Tibial nerve (tissue), 4 donors: ENCODE measurements around the gene DLD. TPM values are rescaled to one million over a fixed set of nuclear protein-coding genes. Genes with fewer than 3 reads are reported as not detected.
A peak's percentile ranks its signal among the peaks of the same experiment; 100 is the strongest.

ENCODE experiments used
- DNase-seq, 2 donors: peaks; one replicate each; pipeline ENCODE4 v3.0.0-alpha.2; 2019; ENCODE audit warnings: low spot score in 2 of 2
- H3K27ac ChIP-seq, 4 donors: fragments of 200-600 bp; sonication (generic) in 3 of 4; one replicate each; pipeline ENCODE4 v1.5.1; 2017 to 2019; ENCODE audit warnings: mild to moderate bottlenecking in 1 of 4
- H3K27me3 ChIP-seq, 2 donors: fragments of 200-600 bp; sonication (generic) in 1 of 2; one replicate each; pipeline versions ENCODE4 v1.5.1 to v1.6.0; 2017 to 2019
- H3K36me3 ChIP-seq, 3 donors: fragments of 200-600 bp; sonication (generic); one replicate each; pipeline ENCODE4 v1.5.1; 2018 to 2019
- H3K4me1 ChIP-seq, 4 donors: fragments of 200-600 bp; sonication (generic) in 3 of 4; one replicate each; pipeline ENCODE4 v1.5.1; 2017 to 2019
- H3K4me3 ChIP-seq, 4 donors: fragments of 200-600 bp; sonication (generic) in 3 of 4; one replicate each; pipeline ENCODE4 v1.5.1; 2017 to 2019; ENCODE audit warnings: mild to moderate bottlenecking in 1 of 4, moderate library complexity in 1 of 4
- H3K9me3 ChIP-seq, 4 donors: fragments of 200-600 bp; sonication (generic) in 3 of 4; one replicate each; pipeline ENCODE4 v1.5.1; 2017 to 2019
- EP300 ChIP-seq, 2 donors: sonication (generic); formaldehyde crosslinking; IDR thresholded peaks; one replicate each; pipeline ENCODE4 v1.6.1; 2017; ENCODE audit warnings: antibody characterized with exemption in 2 of 2, mild to moderate bottlenecking in 1 of 2
- POLR2A ChIP-seq, 2 donors: fragments of 450-650 bp; IDR thresholded peaks; one replicate each; pipeline ENCODE4 v1.6.1; 2017; ENCODE audit warnings: antibody characterized with exemption in 2 of 2, mild to moderate bottlenecking in 2 of 2, moderate library complexity in 2 of 2
- WGBS, 2 donors: methylation state at CpG; one replicate each; pipeline ENCODE4 v1.1.5; 2018; 5-methylcytosine and 5-hydroxymethylcytosine counted together
- total RNA-seq, 4 donors: library from RNA; depleted of rRNA; stranded (reverse); fragments of >200 nt; gene quantifications; one replicate each; pipeline ENCODE4 v1.1.0, GENCODE V29; 2016
- TF ChIP-seq, protein P1 (sequence below), 5 experiments: fragments of 200-600 bp in 3 of 5; fragments of 450-650 bp in 2 of 5; sonication (generic) in 3 of 5; IDR thresholded peaks; one replicate each; pipeline ENCODE4 v1.5.1; 2016 to 2019; ENCODE audit warnings: antibody characterized with exemption in 5 of 5, mild to moderate bottlenecking in 3 of 5, moderate library complexity in 2 of 5

The DLD gene
- total RNA-seq, 4 donors from 2014 or later: 43.5 to 67.3 (median 59.9) TPM

DNA sequence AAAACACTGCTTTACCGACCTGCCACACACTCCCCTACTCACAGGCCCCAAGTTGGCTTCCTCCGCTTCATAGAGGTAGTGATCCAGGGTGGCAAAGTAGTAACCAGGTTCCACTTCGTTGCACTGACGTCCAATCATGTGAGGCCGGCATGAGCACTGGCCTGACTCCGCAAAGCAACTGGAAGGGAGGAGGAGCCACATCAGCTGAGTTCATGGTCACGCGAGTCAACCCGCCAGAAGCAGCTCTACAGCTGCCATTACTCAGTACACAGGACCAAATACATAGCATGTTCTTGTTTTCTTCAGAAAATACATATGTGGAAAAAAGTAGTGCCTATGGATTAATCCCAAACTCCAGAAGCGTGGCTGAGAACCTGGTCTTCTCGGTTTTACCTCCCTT, 73.5 kb downstream of the DLD start:
- WGBS, 2 donors: 94 to 98% methylated on average over 11 of the region's 11 CpGs
- H3K36me3 ChIP-seq: peaks cover 0 to 78% (median 0%) of the 10 kb centered on the region in 3 donors
- peaks cover 0 to 45% (median 6%) of the 10 kb centered on the region in 4 donors for H3K4me1 ChIP-seq
- no peaks in the 10 kb centered on the region for H3K27me3 ChIP-seq
- DNase-seq: no peak
- no peaks in the 10 kb centered on the region for H3K9me3 ChIP-seq
- H3K27ac ChIP-seq: peak overlapping the region in 1 of 4 donors; percentile 53
- no peak overlapping the region for H3K4me3 ChIP-seq
- no peak for TF ChIP-seq EP300 (IDR thresholded peaks at IDR 0.05)

GRCh38 chr7:107966711-107967110, 75.7 kb downstream of the DLD start:
- Histone ChIP-seq H3K36me3 (peaks cover 0 to 67% (median 0%) of the 10 kb centered on the region in 3 donors), H3K27ac (peak overlapping the region in 3 of 4 donors; percentile 31 to 68 (median 32)), H3K9me3 (no peaks in the 10 kb centered on the region), H3K4me3 (no peak overlapping the region), H3K27me3 (no peaks in the 10 kb centered on the region), H3K4me1 (peaks cover 0 to 53% (median 24%) of the 10 kb centered on the region in 4 donors)
- WGBS, 2 donors: 54 to 58% methylated on average over 4 of the region's 4 CpGs
- TF ChIP-seq EP300 (IDR thresholded peaks at IDR 0.05) (no peak), POLR2A (IDR thresholded peaks at IDR 0.05) (no peak)
- TF ChIP-seq, protein P1, sequence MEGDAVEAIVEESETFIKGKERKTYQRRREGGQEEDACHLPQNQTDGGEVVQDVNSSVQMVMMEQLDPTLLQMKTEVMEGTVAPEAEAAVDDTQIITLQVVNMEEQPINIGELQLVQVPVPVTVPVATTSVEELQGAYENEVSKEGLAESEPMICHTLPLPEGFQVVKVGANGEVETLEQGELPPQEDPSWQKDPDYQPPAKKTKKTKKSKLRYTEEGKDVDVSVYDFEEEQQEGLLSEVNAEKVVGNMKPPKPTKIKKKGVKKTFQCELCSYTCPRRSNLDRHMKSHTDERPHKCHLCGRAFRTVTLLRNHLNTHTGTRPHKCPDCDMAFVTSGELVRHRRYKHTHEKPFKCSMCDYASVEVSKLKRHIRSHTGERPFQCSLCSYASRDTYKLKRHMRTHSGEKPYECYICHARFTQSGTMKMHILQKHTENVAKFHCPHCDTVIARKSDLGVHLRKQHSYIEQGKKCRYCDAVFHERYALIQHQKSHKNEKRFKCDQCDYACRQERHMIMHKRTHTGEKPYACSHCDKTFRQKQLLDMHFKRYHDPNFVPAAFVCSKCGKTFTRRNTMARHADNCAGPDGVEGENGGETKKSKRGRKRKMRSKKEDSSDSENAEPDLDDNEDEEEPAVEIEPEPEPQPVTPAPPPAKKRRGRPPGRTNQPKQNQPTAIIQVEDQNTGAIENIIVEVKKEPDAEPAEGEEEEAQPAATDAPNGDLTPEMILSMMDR (IDR thresholded peaks at IDR 0.05): no peak
- no peak for DNase-seq

DNA sequence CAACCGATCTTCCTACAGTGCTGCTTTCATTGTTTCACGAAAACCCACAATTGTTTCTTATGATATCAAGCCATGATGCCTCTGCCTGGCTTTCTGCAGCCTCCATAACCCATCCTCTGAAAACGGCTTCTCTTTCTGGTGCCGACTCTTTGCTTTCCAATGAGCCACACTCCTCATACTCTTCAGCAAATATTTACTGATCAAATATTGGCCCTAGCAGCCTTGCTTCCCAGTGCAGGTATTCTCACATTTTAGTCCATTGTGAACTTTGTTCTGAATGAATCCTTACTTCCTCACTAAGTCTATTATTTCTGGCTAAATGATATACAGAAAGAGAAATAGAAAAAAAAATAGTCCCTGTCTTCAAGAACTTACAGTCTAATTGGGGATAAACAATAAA, 76.4 kb downstream of the DLD start:
- 63 to 78% methylated on average over 4 of the region's 4 CpGs for WGBS, 2 donors
- H3K4me1 ChIP-seq: peaks cover 0 to 55% (median 30%) of the 10 kb centered on the region in 4 donors
- peak overlapping the region in 2 of 4 donors; percentile 31 to 68 for H3K27ac ChIP-seq
- H3K4me3 ChIP-seq: no peak overlapping the region
- TF ChIP-seq, protein P1 (IDR thresholded peaks at IDR 0.05): no peak
- no peak for TF ChIP-seq POLR2A (IDR thresholded peaks at IDR 0.05)
- no peak for TF ChIP-seq EP300 (IDR thresholded peaks at IDR 0.05)
- H3K9me3 ChIP-seq: no peaks in the 10 kb centered on the region
- H3K36me3 ChIP-seq: peaks cover 0 to 59% (median 0%) of the 10 kb centered on the region in 3 donors
- H3K27me3 ChIP-seq: no peaks in the 10 kb centered on the region
- DNase-seq: no peak

DNA sequence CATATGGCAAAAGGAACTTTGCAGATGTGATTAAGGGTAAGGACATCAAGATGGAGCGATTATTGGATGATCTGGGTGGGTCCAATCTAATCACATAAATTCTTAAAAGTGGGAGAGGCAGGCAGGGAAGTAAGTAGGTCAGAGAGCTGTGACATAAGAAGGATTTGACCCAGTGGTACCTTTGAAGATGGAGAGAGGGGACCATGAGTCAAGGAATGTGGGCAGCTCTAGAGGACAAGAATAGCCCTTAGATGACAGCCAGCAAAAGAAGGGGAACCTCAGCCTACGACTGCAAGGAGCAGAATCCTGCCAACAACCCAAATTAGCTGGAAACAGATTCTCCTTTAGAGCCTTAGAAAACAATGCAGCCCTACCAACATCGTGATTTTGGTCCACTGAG, 77.5 kb downstream of the DLD start:
- TF ChIP-seq POLR2A (IDR thresholded peaks at IDR 0.05): no peak
- Histone ChIP-seq H3K4me1 (peaks cover 0 to 61% (median 36%) of the 10 kb centered on the region in 4 donors), H3K4me3 (no peak overlapping the region), H3K27me3 (no peaks in the 10 kb centered on the region), H3K27ac (peak overlapping the region in 2 of 4 donors; percentile 31 to 92), H3K9me3 (no peaks in the 10 kb centered on the region), H3K36me3 (peaks cover 0 to 57% (median 0%) of the 10 kb centered on the region in 3 donors)
- 67 to 68% methylated on average over 3 of the region's 3 CpGs for whole genome bisulfite sequencing, 2 donors
- no peak for DNase-seq

GRCh38 chr7:107969856-107970255, 78.9 kb downstream of the DLD start:
- Histone ChIP-seq H3K4me1 (peaks cover 0 to 69% (median 41%) of the 10 kb centered on the region in 4 donors), H3K9me3 (no peaks in the 10 kb centered on the region), H3K27me3 (no peaks in the 10 kb centered on the region), H3K4me3 (no peak overlapping the region), H3K27ac (peak overlapping the region; percentile 65 to 92 (median 78)), H3K36me3 (peaks cover 0 to 53% (median 0%) of the 10 kb centered on the region in 3 donors)
- no peak for TF ChIP-seq EP300 (IDR thresholded peaks at IDR 0.05)
- TF ChIP-seq POLR2A (IDR thresholded peaks at IDR 0.05): no peak
- TF ChIP-seq, protein P1 (IDR thresholded peaks at IDR 0.05): no peak
- WGBS, 2 donors: 47 to 69% methylated on average over 6 of the region's 6 CpGs
- no peak for DNase-seq

Other genes starting within 250 kb of the DLD start
- gene SLC26A4, start 230.4 kb upstream of the DLD start, total RNA-seq: under 1 TPM; 0.39 to 0.66 (median 0.51) TPM
- 10 to 100 TPM; 16.0 to 24.9 (median 17.9) TPM for gene CBLL1, start 147.0 kb upstream of the DLD start, total RNA-seq
- not detected for gene SLC26A3, start 88.0 kb upstream of the DLD start, total RNA-seq
- gene LAMB1, start 112.0 kb downstream of the DLD start, total RNA-seq: 100 to 1,000 TPM; 232 to 563 (median 357) TPM
- gene LAMB4, start 239.2 kb downstream of the DLD start, total RNA-seq: 1 to 10 TPM in 1 of 4 donors, under 1 TPM in 2, not detected in 1; 0.22 to 1.2 (median 0.42) TPM